ENCODE measurements around the gene SETSIP. TPM values are rescaled to one million over a fixed set of nuclear protein-coding genes. Genes with fewer than 3 reads are reported as not detected.
"Not testable (repeated sequence)": the region's sequence is repeated elsewhere in the genome, so short reads cannot be mapped to it uniquely, and the experiment has no call there.

The SETSIP gene
- total RNA-seq, 6 donors from 2014 or later: not detected

GRCh38 chr1:92031281-92032110 is 43.7 kb downstream of the SETSIP start:
- TF ChIP-seq, protein P1, sequence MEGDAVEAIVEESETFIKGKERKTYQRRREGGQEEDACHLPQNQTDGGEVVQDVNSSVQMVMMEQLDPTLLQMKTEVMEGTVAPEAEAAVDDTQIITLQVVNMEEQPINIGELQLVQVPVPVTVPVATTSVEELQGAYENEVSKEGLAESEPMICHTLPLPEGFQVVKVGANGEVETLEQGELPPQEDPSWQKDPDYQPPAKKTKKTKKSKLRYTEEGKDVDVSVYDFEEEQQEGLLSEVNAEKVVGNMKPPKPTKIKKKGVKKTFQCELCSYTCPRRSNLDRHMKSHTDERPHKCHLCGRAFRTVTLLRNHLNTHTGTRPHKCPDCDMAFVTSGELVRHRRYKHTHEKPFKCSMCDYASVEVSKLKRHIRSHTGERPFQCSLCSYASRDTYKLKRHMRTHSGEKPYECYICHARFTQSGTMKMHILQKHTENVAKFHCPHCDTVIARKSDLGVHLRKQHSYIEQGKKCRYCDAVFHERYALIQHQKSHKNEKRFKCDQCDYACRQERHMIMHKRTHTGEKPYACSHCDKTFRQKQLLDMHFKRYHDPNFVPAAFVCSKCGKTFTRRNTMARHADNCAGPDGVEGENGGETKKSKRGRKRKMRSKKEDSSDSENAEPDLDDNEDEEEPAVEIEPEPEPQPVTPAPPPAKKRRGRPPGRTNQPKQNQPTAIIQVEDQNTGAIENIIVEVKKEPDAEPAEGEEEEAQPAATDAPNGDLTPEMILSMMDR (IDR thresholded peaks at IDR 0.05): no peak
- TF ChIP-seq EP300 (IDR thresholded peaks at IDR 0.05) (no peak), POLR2A (IDR thresholded peaks at IDR 0.05) (no peak), POLR2AphosphoS5 (IDR thresholded peaks at IDR 0.05) (no peak)
- peaks cover 4 to 14% (median 9%) of the 10 kb centered on the region in 4 donors for H3K4me1 ChIP-seq
- ATAC-seq (ENCODE audit: low FRiP score in 2 of 2) (no peak), DNase-seq (no peak)
- WGBS, 2 donors: 82 to 86% methylated on average over 6 of the region's 6 CpGs
- peaks cover 0 to 5% (median 2%) of the 10 kb centered on the region in 4 donors for H3K27me3 ChIP-seq
- no peaks in the 10 kb centered on the region for H3K36me3 ChIP-seq
- H3K27ac ChIP-seq: no peak overlapping the region
- H3K9me3 ChIP-seq: no peaks in the 10 kb centered on the region
- no peak overlapping the region for H3K4me3 ChIP-seq

DNA sequence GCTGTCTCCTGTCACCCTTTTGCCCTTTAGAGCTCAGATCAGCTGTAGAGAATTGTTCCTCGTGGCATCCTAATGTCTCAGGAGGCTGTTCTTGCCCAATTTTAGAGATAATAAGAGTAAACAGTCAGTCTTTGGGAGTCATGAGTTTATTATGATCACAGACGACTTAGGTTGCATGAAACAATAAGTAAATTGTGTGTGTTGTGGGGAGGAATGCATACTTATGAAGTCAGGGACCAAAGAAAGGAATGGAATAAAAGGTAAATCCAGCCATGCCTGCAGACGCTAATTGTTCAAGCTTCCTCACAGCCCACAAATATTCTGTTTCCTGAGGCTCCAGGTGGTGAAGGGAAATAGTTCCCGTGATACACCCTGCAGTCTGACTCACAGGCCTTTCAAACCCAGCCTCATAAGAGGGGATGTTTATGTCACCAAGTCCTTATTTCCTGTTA is 44.5 kb downstream of the SETSIP start:
- no peak for TF ChIP-seq EP300 (IDR thresholded peaks at IDR 0.05)
- no peak for TF ChIP-seq POLR2A (IDR thresholded peaks at IDR 0.05)
- TF ChIP-seq POLR2AphosphoS5 (IDR thresholded peaks at IDR 0.05): no peak
- Histone ChIP-seq H3K4me3 (peak overlapping the region in 2 of 4 donors; percentile 58), H3K27me3 (peaks cover 0 to 5% (median 2%) of the 10 kb centered on the region in 4 donors), H3K27ac (no peak overlapping the region), H3K36me3 (no peaks in the 10 kb centered on the region), H3K9me3 (no peaks in the 10 kb centered on the region), H3K4me1 (peaks cover 4 to 14% (median 9%) of the 10 kb centered on the region in 4 donors)
- 20 to 38% methylated on average over 4 of the region's 4 CpGs for WGBS, 2 donors
- no peak for ATAC-seq (ENCODE audit: low FRiP score in 2 of 2)
- no peak for DNase-seq

DNA sequence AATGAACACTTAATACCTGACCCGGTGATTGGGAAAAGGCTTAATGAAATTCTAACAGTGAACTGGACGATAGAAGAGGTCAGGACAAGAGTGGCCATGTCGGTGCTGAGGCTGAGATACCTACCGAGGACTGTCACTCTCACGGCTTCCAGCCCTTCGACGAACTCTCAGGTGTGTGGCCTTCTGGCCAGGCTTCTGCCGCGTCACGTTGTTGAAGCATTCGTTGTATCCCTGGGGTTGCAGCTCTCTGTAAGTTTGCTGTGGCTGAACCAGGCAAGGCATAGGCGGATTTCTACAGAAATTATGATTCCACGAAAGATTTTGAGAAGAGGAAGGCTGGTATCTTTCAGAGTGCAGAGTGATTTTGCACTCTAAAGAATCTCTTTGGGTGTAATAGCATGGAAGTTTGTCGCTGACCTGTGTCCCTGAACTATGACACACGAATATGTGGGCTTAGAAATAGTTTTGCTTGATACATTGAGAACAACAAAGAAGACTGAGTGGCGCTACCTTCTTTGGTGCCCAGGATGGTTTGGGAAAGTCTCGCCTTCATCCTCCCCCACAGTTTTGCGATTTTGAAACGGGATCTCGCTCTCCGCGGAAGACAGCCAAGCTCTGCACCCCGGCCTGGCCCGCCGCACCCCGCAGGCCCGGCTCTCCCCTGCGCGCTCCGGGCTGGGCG is 45.8 kb downstream of the SETSIP start:
- H3K4me1 ChIP-seq: peaks cover 4 to 14% (median 9%) of the 10 kb centered on the region in 4 donors
- ATAC-seq (ENCODE audit: low FRiP score in 2 of 2) (no peak), DNase-seq (no peak)
- no peak for TF ChIP-seq EP300 (IDR thresholded peaks at IDR 0.05)
- TF ChIP-seq, protein P1 (IDR thresholded peaks at IDR 0.05): no peak
- TF ChIP-seq POLR2AphosphoS5 (IDR thresholded peaks at IDR 0.05): no peak
- TF ChIP-seq POLR2A (IDR thresholded peaks at IDR 0.05): no peak
- no peaks in the 10 kb centered on the region for H3K9me3 ChIP-seq
- peak overlapping the region in 3 of 4 donors; percentile 48 to 58 (median 58) for H3K4me3 ChIP-seq
- H3K27me3 ChIP-seq: peaks cover 0 to 5% (median 2%) of the 10 kb centered on the region in 4 donors
- 52 to 71% methylated on average over 17 to 25 of the region's 31 CpGs for WGBS, 2 donors
- H3K27ac ChIP-seq: no peak overlapping the region
- H3K36me3 ChIP-seq: no peaks in the 10 kb centered on the region

GRCh38 chr1:92026806-92027205 is 48.4 kb downstream of the SETSIP start:
- Histone ChIP-seq H3K9me3 (no peaks in the 10 kb centered on the region), H3K4me3 (no peak overlapping the region), H3K27me3 (peaks cover 0 to 5% (median 2%) of the 10 kb centered on the region in 4 donors), H3K27ac (no peak overlapping the region), H3K4me1 (peaks cover 4 to 14% (median 9%) of the 10 kb centered on the region in 4 donors), H3K36me3 (no peaks in the 10 kb centered on the region)
- 79 to 89% methylated on average over 9 of the region's 9 CpGs for WGBS, 2 donors
- TF ChIP-seq EP300 (IDR thresholded peaks at IDR 0.05) (no peak), POLR2AphosphoS5 (IDR thresholded peaks at IDR 0.05) (no peak), POLR2A (IDR thresholded peaks at IDR 0.05) (no peak)
- TF ChIP-seq, protein P1 (IDR thresholded peaks at IDR 0.05): no peak
- no peak for ATAC-seq (ENCODE audit: low FRiP score in 2 of 2)
- DNase-seq: no peak

GRCh38 chr1:92026042-92026441 is 49.2 kb downstream of the SETSIP start:
- 97% methylated on average over 24 of the region's 29 CpGs; no CpG with 5 or more reads in 1 of the 2 donors for WGBS, 2 donors
- not testable (repeated sequence) for ATAC-seq (ENCODE audit: low FRiP score in 2 of 2); H3K27me3 ChIP-seq; H3K27ac ChIP-seq; H3K4me3 ChIP-seq; H3K9me3 ChIP-seq; H3K36me3 ChIP-seq
- DNase-seq: peak in 1 of 2 donors; percentile 75
- peaks cover 4 to 14% (median 9%) of the 10 kb centered on the region in 4 donors for H3K4me1 ChIP-seq

Other genes with a start within 250 kb of the SETSIP start
- gene TGFBR3, start 189.3 kb downstream of the SETSIP start, total RNA-seq: 10 to 100 TPM; 33.5 to 78.3 (median 57.1) TPM
- gene BRDT, start 126.0 kb downstream of the SETSIP start, total RNA-seq: not detected
- gene EPHX4, start 45.4 kb downstream of the SETSIP start, total RNA-seq: 1 to 10 TPM in 1 of 6 donors, under 1 TPM in 1, not detected in 4; 0.34 to 1.6 TPM
- gene BTBD8, start 4.9 kb upstream of the SETSIP start, total RNA-seq: 10 to 100 TPM in 1 of 6 donors, 1 to 10 TPM in 4, under 1 TPM in 1; 0.76 to 17.8 (median 4.2) TPM
- not detected for gene C1orf146, start 142.5 kb upstream of the SETSIP start, total RNA-seq
- gene GLMN, start 223.6 kb upstream of the SETSIP start, total RNA-seq: 10 to 100 TPM in 1 of 6 donors, 1 to 10 TPM in 5; 4.8 to 16.8 (median 6.0) TPM
- gene RPAP2, start 223.6 kb upstream of the SETSIP start, total RNA-seq: 10 to 100 TPM in 2 of 6 donors, 1 to 10 TPM in 4; 3.6 to 15.8 (median 5.6) TPM